ENCODE results near the gene NCS1. TPM values are rescaled to one million over a fixed set of nuclear protein-coding genes. Genes with fewer than 3 reads are reported as not detected.
A peak's percentile ranks its signal among the peaks of the same experiment; 100 is the strongest.

The NCS1 gene
- total and polyA plus RNA-seq, 5 donors from 2014 or later = 0.22 TPM; not detected in 4

DNA sequence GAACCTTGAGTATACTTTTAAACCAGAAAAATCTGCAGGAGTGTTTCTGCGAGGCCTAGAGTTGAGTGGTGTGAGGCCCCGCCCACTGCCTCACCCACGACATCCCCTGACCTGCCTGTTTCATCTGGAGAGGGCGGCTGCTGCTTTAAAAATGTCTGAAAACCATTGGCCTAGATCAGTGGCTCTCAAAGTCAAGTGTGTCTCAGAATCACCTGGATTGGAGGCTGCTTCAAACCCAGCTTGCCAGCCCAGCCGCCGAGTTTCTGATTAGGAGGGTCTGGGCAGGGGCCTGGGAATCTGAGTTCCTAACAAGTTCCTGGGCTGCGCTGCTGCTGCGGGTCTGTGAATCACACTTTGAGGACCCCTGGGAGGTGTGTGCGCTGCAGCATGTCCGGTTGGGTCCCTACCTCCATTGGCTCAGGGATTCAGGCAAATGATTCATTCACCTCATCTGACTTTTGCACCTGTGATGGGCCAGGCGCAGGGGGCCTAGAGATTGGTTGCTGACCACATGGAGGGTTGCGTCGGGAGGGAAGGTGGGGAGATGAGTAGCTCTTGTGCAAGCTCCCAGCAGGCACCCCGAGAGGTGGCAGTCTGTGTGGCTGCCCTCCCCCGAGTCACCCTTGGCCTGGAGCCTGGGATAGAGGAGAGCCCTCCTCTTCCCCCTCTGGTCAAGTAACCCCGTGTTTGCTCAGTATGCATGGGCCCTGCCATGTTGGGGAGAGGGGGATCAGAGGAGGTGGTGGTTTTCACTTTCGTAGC is 65.7 kb downstream of the NCS1 start:
- ATAC-seq (ENCODE audit: low read depth in 2 of 2) = no peak
- H3K4me1 Mint-ChIP-seq = peaks cover 6 to 40% (median 30%) of the 10 kb centered on the region in 4 donors
- H3K27me3 ChIP-seq (ENCODE audit: control insufficient read depth, insufficient read depth, low read length) = no peaks in the 10 kb centered on the region
- no peaks in the 10 kb centered on the region for H3K9me3 ChIP-seq (ENCODE audit: control insufficient read depth in 2 of 2, low read length in 2 of 2)
- no peaks in the 10 kb centered on the region for H3K27me3 Mint-ChIP-seq
- H3K27ac Mint-ChIP-seq = peak overlapping the region in 2 of 3 donors; percentile 52 to 54
- no peaks in the 10 kb centered on the region for H3K9me3 Mint-ChIP-seq
- no peaks in the 10 kb centered on the region for H3K36me3 Mint-ChIP-seq
- H3K36me3 ChIP-seq (ENCODE audit: control insufficient read depth, insufficient read depth, low read length) = no peaks in the 10 kb centered on the region
- H3K4me3 Mint-ChIP-seq = peak overlapping the region in 1 of 4 donors; percentile 42
- peak in 2 of 3 donors; percentile 18 to 31 for DNase-seq
- no peak overlapping the region for H3K4me3 ChIP-seq (ENCODE audit: low read depth, low read length)
- H3K4me1 ChIP-seq (ENCODE audit: control insufficient read depth, insufficient read depth, low read length, poor library complexity, severe bottlenecking) = peaks cover 49% of the 10 kb centered on the region
- H3K27ac ChIP-seq (ENCODE audit: insufficient read depth, low read length, poor library complexity, severe bottlenecking) = no peak overlapping the region

DNA sequence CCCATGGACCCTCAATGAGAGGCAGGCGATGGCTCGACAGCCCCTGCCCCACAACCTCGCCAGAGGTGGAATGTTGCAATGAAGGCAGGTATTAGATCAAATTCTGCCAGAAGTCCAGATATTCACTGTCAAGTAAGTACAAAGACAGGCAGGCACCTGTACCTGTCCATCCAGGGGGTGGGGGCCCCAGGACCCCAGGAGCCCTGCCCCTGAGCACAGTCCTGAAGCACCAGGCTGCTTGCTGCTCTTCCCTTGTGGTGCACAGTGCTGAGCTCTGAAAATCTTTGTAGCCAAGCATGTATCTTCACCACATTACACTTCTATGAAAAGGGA is 67.1 kb downstream of the NCS1 start:
- H3K4me3 Mint-ChIP-seq = peak overlapping the region in 1 of 4 donors; percentile 43
- peak overlapping the region in 2 of 3 donors; percentile 52 to 67 for H3K27ac Mint-ChIP-seq
- Histone ChIP-seq H3K9me3 (ENCODE audit: control insufficient read depth in 2 of 2, low read length in 2 of 2) (no peaks in the 10 kb centered on the region), H3K36me3 (ENCODE audit: control insufficient read depth, insufficient read depth, low read length) (no peaks in the 10 kb centered on the region), H3K4me3 (ENCODE audit: low read depth, low read length) (no peak overlapping the region), H3K27me3 (ENCODE audit: control insufficient read depth, insufficient read depth, low read length) (no peaks in the 10 kb centered on the region), H3K4me1 (ENCODE audit: control insufficient read depth, insufficient read depth, low read length, poor library complexity, severe bottlenecking) (peaks cover 57% of the 10 kb centered on the region), H3K27ac (ENCODE audit: insufficient read depth, low read length, poor library complexity, severe bottlenecking) (peak overlapping the region; percentile 8)
- no peak for ATAC-seq (ENCODE audit: low read depth in 2 of 2)
- no peaks in the 10 kb centered on the region for H3K9me3 Mint-ChIP-seq
- peaks cover 6 to 45% (median 36%) of the 10 kb centered on the region in 4 donors for H3K4me1 Mint-ChIP-seq
- DNase-seq = no peak
- H3K27me3 Mint-ChIP-seq = no peaks in the 10 kb centered on the region
- no peaks in the 10 kb centered on the region for H3K36me3 Mint-ChIP-seq

DNA sequence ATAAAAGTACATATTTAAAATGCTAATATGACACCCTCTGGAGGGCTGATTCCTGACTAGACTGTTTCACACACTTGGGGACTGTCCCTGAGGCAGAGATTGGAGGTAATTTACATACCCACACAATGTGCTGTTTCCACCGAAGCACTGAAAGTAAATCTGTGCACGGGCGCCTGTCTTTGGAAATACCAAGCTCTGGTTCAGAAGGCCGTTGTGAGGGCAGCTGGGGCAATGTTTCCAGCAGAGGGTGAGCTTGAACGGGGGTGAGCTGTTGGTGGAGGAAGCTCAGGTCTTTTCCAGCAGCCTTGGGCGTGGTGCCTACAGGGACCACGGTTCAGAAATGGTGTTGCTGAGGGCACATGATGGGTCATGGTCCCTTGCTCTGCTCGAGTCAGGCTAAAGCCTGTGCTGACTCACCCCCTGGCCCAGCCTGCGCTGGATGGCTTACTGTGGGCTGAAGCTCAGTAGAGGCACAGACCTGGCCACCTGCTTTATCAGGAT is 67.6 kb downstream of the NCS1 start:
- H3K27ac Mint-ChIP-seq = peak overlapping the region; percentile 52 to 82 (median 67)
- H3K27me3 Mint-ChIP-seq = no peaks in the 10 kb centered on the region
- Histone ChIP-seq H3K4me1 (ENCODE audit: control insufficient read depth, insufficient read depth, low read length, poor library complexity, severe bottlenecking) (peaks cover 57% of the 10 kb centered on the region), H3K9me3 (ENCODE audit: control insufficient read depth in 2 of 2, low read length in 2 of 2) (no peaks in the 10 kb centered on the region), H3K27ac (ENCODE audit: insufficient read depth, low read length, poor library complexity, severe bottlenecking) (peak overlapping the region; percentile 33), H3K36me3 (ENCODE audit: control insufficient read depth, insufficient read depth, low read length) (no peaks in the 10 kb centered on the region), H3K27me3 (ENCODE audit: control insufficient read depth, insufficient read depth, low read length) (no peaks in the 10 kb centered on the region), H3K4me3 (ENCODE audit: low read depth, low read length) (peak overlapping the region; percentile 26)
- H3K4me1 Mint-ChIP-seq = peaks cover 6 to 45% (median 36%) of the 10 kb centered on the region in 4 donors
- peak; percentile 35 to 43 for ATAC-seq (ENCODE audit: low read depth in 2 of 2)
- H3K4me3 Mint-ChIP-seq = peak overlapping the region in 3 of 4 donors; percentile 38 to 63 (median 43)
- peak in 2 of 3 donors; percentile 12 to 70 for DNase-seq
- H3K9me3 Mint-ChIP-seq = no peaks in the 10 kb centered on the region
- H3K36me3 Mint-ChIP-seq = no peaks in the 10 kb centered on the region

DNA sequence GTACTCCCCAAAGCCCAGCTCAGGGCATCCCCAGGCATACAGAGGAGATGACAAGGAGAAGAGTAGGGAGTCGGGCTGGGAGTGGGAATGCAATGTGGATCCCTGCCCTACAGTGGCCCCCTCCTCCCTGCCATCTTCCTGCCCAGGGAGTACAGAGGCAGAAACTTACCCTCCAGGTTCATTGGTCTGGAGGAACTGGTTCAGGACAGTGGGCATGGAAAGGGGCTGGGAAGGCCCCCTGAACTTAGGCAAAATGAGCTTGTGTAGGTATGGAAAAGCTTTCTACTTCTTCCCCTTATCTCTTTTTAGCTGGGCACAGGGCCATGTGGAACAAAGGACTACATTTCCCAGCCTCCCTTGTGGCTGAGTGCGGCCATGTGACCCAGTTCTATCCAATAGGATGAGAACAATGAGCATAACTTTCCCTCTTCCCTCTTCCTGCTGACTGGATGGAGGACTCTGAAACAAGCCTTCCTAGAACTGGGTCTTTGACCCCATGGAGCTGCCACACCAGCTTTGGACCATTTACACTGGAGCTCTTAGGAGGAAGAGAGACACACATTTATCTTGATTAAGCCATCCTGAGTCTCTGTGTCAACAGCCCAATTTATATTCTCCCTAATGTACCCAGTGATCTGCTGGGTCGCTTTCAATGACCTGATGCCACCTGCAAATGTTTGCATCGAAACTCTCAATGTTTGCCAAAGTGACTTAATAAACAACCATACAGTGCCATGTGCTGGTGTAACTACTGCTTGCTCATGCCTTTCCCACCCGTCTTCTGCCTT is 68.4 kb downstream of the NCS1 start:
- Mint-ChIP-seq H3K27ac (peak overlapping the region in 2 of 3 donors; percentile 45 to 52), H3K36me3 (no peaks in the 10 kb centered on the region), H3K9me3 (no peaks in the 10 kb centered on the region), H3K4me1 (peaks cover 6 to 45% (median 36%) of the 10 kb centered on the region in 4 donors), H3K27me3 (no peaks in the 10 kb centered on the region), H3K4me3 (peak overlapping the region in 3 of 4 donors; percentile 12 to 47 (median 36))
- Histone ChIP-seq H3K27ac (ENCODE audit: insufficient read depth, low read length, poor library complexity, severe bottlenecking) (peak overlapping the region; percentile 33), H3K4me3 (ENCODE audit: low read depth, low read length) (peak overlapping the region; percentile 31), H3K36me3 (ENCODE audit: control insufficient read depth, insufficient read depth, low read length) (no peaks in the 10 kb centered on the region), H3K27me3 (ENCODE audit: control insufficient read depth, insufficient read depth, low read length) (no peaks in the 10 kb centered on the region), H3K9me3 (ENCODE audit: control insufficient read depth in 2 of 2, low read length in 2 of 2) (no peaks in the 10 kb centered on the region), H3K4me1 (ENCODE audit: control insufficient read depth, insufficient read depth, low read length, poor library complexity, severe bottlenecking) (peaks cover 57% of the 10 kb centered on the region)
- ATAC-seq (ENCODE audit: low read depth in 2 of 2) (peak; percentile 18 to 40), DNase-seq (peak; percentile 38 to 62 (median 44))

DNA sequence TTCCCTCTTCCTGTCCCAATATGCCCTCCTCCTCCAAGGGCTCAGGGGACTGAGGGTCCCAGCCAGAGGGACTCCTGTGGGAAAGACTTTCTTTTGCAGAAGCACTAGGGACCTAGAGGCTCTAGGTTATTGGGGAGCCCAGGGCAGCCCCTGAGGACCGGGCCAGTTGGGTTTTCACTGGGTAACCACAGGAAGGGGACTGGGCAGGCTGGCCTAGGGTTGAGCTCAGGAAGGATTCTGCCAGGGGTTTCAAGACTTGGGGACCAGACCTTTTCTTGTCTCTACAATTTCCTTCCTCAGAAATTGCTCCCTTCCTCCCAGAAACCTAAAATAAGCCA is 69.0 kb downstream of the NCS1 start:
- Mint-ChIP-seq H3K36me3 (no peaks in the 10 kb centered on the region), H3K4me3 (peak overlapping the region in 2 of 4 donors; percentile 12 to 36), H3K9me3 (no peaks in the 10 kb centered on the region), H3K27me3 (no peaks in the 10 kb centered on the region), H3K4me1 (peaks cover 6 to 41% (median 31%) of the 10 kb centered on the region in 4 donors), H3K27ac (peak overlapping the region in 1 of 3 donors; percentile 52)
- no peaks in the 10 kb centered on the region for H3K9me3 ChIP-seq (ENCODE audit: control insufficient read depth in 2 of 2, low read length in 2 of 2)
- no peaks in the 10 kb centered on the region for H3K36me3 ChIP-seq (ENCODE audit: control insufficient read depth, insufficient read depth, low read length)
- no peak for ATAC-seq (ENCODE audit: low read depth in 2 of 2)
- H3K27me3 ChIP-seq (ENCODE audit: control insufficient read depth, insufficient read depth, low read length) = no peaks in the 10 kb centered on the region
- peak overlapping the region; percentile 31 for H3K4me3 ChIP-seq (ENCODE audit: low read depth, low read length)
- no peak for DNase-seq
- H3K4me1 ChIP-seq (ENCODE audit: control insufficient read depth, insufficient read depth, low read length, poor library complexity, severe bottlenecking) = peaks cover 52% of the 10 kb centered on the region
- H3K27ac ChIP-seq (ENCODE audit: insufficient read depth, low read length, poor library complexity, severe bottlenecking) = no peak overlapping the region

DNA sequence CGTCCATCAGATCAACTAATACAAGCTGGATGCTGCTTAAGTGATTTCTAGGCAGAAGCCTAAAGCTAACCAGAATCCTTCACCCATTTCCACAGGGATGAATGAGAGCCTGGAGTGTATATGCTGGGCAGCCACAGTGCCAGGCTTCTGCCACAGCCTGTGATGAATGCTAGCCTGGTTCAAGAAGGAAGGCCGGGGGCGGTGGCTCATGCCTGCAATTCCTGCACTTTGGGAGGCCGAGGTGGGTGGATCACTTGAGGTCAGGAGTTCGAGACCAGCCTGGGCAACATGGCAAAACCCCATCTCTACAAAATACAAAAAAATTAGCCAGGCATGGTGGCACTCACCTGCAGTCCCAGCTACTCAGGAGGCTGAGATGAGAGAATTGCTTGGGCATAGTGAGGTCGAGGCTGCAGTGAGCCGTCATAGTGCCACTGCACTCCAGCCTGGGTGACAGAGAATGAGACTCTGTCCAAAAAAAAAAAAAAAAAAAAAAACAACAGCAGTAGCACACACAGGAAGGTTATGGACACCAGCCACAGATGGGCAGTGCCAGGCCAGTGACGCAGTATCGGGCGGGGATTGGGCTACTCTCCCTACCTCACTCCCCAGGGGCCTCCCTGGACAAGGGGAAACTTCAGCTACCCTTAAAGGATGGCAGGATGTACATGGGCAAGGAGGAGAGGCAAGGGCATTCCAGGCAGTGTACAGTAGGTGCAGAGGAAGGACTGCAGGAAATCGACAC is 70.2 kb downstream of the NCS1 start:
- Mint-ChIP-seq H3K27ac (peak overlapping the region in 2 of 3 donors; percentile 24 to 89), H3K4me1 (peaks cover 6 to 38% (median 30%) of the 10 kb centered on the region in 4 donors), H3K36me3 (no peaks in the 10 kb centered on the region), H3K4me3 (peak overlapping the region in 3 of 4 donors; percentile 63 to 90 (median 84)), H3K27me3 (no peaks in the 10 kb centered on the region), H3K9me3 (no peaks in the 10 kb centered on the region)
- no peaks in the 10 kb centered on the region for H3K36me3 ChIP-seq (ENCODE audit: control insufficient read depth, insufficient read depth, low read length)
- no peaks in the 10 kb centered on the region for H3K27me3 ChIP-seq (ENCODE audit: control insufficient read depth, insufficient read depth, low read length)
- H3K27ac ChIP-seq (ENCODE audit: insufficient read depth, low read length, poor library complexity, severe bottlenecking) = peak overlapping the region; percentile 73
- H3K9me3 ChIP-seq (ENCODE audit: control insufficient read depth in 2 of 2, low read length in 2 of 2) = no peaks in the 10 kb centered on the region
- no peak for DNase-seq
- H3K4me3 ChIP-seq (ENCODE audit: low read depth, low read length) = peak overlapping the region; percentile 76
- ATAC-seq (ENCODE audit: low read depth in 2 of 2) = no peak
- H3K4me1 ChIP-seq (ENCODE audit: control insufficient read depth, insufficient read depth, low read length, poor library complexity, severe bottlenecking) = peaks cover 47% of the 10 kb centered on the region
